ENCODE results near the gene DPYD.

DNA sequence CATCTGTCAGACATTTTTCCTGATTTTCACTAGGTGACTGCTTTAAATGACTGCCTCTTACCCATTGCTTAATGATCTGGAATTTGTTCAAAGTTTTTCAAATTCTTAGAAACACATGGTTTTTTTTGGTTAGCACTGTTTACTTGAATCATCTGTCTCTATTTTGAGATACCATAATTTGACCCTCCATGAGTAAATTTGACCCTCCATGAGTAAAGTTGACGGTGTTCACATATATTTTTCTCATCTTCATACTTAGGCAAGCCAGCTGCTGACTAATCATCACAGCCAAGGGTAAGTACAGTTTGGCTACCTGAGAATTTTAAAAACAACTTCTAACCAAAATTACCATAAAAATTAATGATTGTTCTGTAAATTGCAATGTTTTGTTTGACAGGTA, 612.7 kb downstream of the DPYD start:
- TF ChIP-seq L3MBTL2 (conservative IDR thresholded peaks at IDR 0.05) (no peak), ARNT (IDR thresholded peaks at IDR 0.05) (no peak), FOXK2 (IDR thresholded peaks at IDR 0.05) (no peak), TARDBP (IDR thresholded peaks at IDR 0.05) (no peak), BHLHE40 (IDR thresholded peaks at IDR 0.05; ENCODE audit: borderline replicate concordance) (no peak), FOXA1 (IDR thresholded peaks at IDR 0.05) (no peak), SUZ12 (IDR thresholded peaks at IDR 0.05) (no peak), FOXM1 (IDR thresholded peaks at IDR 0.05; ENCODE audit: borderline replicate concordance) (no peak), SP1 (IDR thresholded peaks at IDR 0.05) (no peak), NFRKB (IDR thresholded peaks at IDR 0.05) (no peak)

Data from HEK293T (cell line).